Measurements from ENCODE around the gene AIG1.
"Not testable (repeated sequence)": the region's sequence is repeated elsewhere in the genome, so short reads cannot be mapped to it uniquely, and the experiment has no call there.

AIG1 gene

GRCh38 chr6:143060806-143061596 is at the start of gene AIG1:
AIG1 (plus strand) TSS chr6:143060889; CDS start chr6:143060926, 37 bp downstream.
- DNase-seq: peak in 1 of 2 experiments; percentile 25

- no peak for DNase-seq
Observed at GRCh38 chr6:143014764-143015163, 45.9 kb upstream of the AIG1 start.

GRCh38 chr6:143015300-143015706 is 45.4 kb upstream of the AIG1 start:
- no peak for DNase-seq

GRCh38 chr6:143018955-143019354 is 41.7 kb upstream of the AIG1 start:
- no peak for DNase-seq

GRCh38 chr6:143020862-143021261 is 39.8 kb upstream of the AIG1 start:
- not testable (repeated sequence) for DNase-seq

- DNase-seq: no peak
Observed at GRCh38 chr6:143021543-143021942, 39.1 kb upstream of the AIG1 start.

- DNase-seq: no peak
Observed at GRCh38 chr6:143022587-143022986, 38.1 kb upstream of the AIG1 start.

GRCh38 chr6:143023695-143024094 is 37.0 kb upstream of the AIG1 start:
- no peak for DNase-seq

GRCh38 chr6:143024977-143025376 is 35.7 kb upstream of the AIG1 start:
- no peak for DNase-seq

- no peak for DNase-seq
Observed at GRCh38 chr6:143026696-143027449, 33.8 kb upstream of the AIG1 start.

- peak in 1 of 2 experiments; percentile 14 for DNase-seq
Observed at GRCh38 chr6:143034689-143035334, 25.9 kb upstream of the AIG1 start.

GRCh38 chr6:143037470-143037869 is 23.2 kb upstream of the AIG1 start:
- no peak for DNase-seq

GRCh38 chr6:143038833-143039232 is 21.9 kb upstream of the AIG1 start:
- DNase-seq: no peak

- no peak for DNase-seq
Observed at GRCh38 chr6:143039548-143039947, 21.1 kb upstream of the AIG1 start.

GRCh38 chr6:143040018-143040417 is 20.7 kb upstream of the AIG1 start:
- no peak for DNase-seq

- DNase-seq: not testable (repeated sequence)
Observed at GRCh38 chr6:143044345-143044744, 16.3 kb upstream of the AIG1 start.

GRCh38 chr6:143049611-143050010 is 11.1 kb upstream of the AIG1 start:
- no peak for DNase-seq

GRCh38 chr6:143050509-143050908 is 10.2 kb upstream of the AIG1 start:
- no peak for DNase-seq

GRCh38 chr6:143052282-143052681 is 8.4 kb upstream of the AIG1 start:
- no peak for DNase-seq

- DNase-seq: no peak
Observed at GRCh38 chr6:143053856-143054255, 6.8 kb upstream of the AIG1 start.

GRCh38 chr6:143054329-143054728 is 6.4 kb upstream of the AIG1 start:
- DNase-seq: no peak

GRCh38 chr6:143055213-143055612 is 5.5 kb upstream of the AIG1 start:
- no peak for DNase-seq

- no peak for DNase-seq
Observed at GRCh38 chr6:143055891-143056290, 4.8 kb upstream of the AIG1 start.

- DNase-seq: no peak
Observed at GRCh38 chr6:143058987-143059386, 1.7 kb upstream of the AIG1 start.

Measured in NCI-H187 (cell line).